Measurements from ENCODE around the gene ABHD6. TPM values are rescaled to one million over a fixed set of nuclear protein-coding genes. Genes with fewer than 3 reads are reported as not detected.
A peak's percentile ranks its signal among the peaks of the same experiment; 100 is the strongest.

Gene ABHD6
- total RNA-seq, 2 experiments from 2014 or later = 0.71 to 1.9 TPM

GRCh38 chr3:58329150-58329921, 91.7 kb downstream of the ABHD6 start:
- Mint-ChIP-seq H3K27me3 (no peaks in the 10 kb centered on the region), H3K36me3 (ENCODE audit: low read depth) (peaks cover 6% of the 10 kb centered on the region), H3K4me1 (ENCODE audit: low read depth) (peaks cover 26% of the 10 kb centered on the region), H3K9me3 (no peaks in the 10 kb centered on the region), H3K4me3 (no peak overlapping the region), H3K27ac (no peak overlapping the region)
- ChIA-PET POLR2A (no interaction called here), CTCF (interaction anchor here (1.4 to 1.6 kb wide), 2 partner anchors 23 to 162 kb away, joined by 3 to 5 read pairs; partner anchors contain the start of genes HTD2, KCTD6 and RPP14)
- H3K27me3 ChIP-seq (ENCODE audit: control insufficient read depth in 1 of 2, insufficient read depth in 2 of 2, low read length in 2 of 2) = no peaks in the 10 kb centered on the region
- H3K27ac ChIP-seq (ENCODE audit: low read depth in 1 of 2, low read length in 2 of 2) = no peak overlapping the region
- no peak overlapping the region for H3K4me3 ChIP-seq (ENCODE audit: low read length)
- H3K36me3 ChIP-seq (ENCODE audit: insufficient read depth, low read length) = no peaks in the 10 kb centered on the region
- no peak for DNase-seq
- ATAC-seq (ENCODE audit: poor library complexity) = no peak
- H3K9me3 ChIP-seq (ENCODE audit: control insufficient read depth in 1 of 2, insufficient read depth in 1 of 2, low read length in 2 of 2) = no peaks in the 10 kb centered on the region
- intact Hi-C loops (cut with DNase I, micrococcal nuclease) = no loop called here
- peaks cover 22% of the 10 kb centered on the region for H3K4me1 ChIP-seq (ENCODE audit: insufficient read depth, low read length)
- TF ChIP-seq CTCF (IDR thresholded peaks at IDR 0.05) = no peak

- no peaks in the 10 kb centered on the region for H3K9me3 Mint-ChIP-seq
- Histone ChIP-seq H3K4me1 (ENCODE audit: insufficient read depth, low read length) (peaks cover 26% of the 10 kb centered on the region), H3K36me3 (ENCODE audit: insufficient read depth, low read length) (no peaks in the 10 kb centered on the region), H3K9me3 (ENCODE audit: control insufficient read depth in 1 of 2, insufficient read depth in 1 of 2, low read length in 2 of 2) (no peaks in the 10 kb centered on the region), H3K27me3 (ENCODE audit: control insufficient read depth in 1 of 2, insufficient read depth in 2 of 2, low read length in 2 of 2) (no peaks in the 10 kb centered on the region), H3K4me3 (ENCODE audit: low read length) (no peak overlapping the region), H3K27ac (ENCODE audit: low read depth in 1 of 2, low read length in 2 of 2) (no peak overlapping the region)
- peaks cover 6% of the 10 kb centered on the region for H3K36me3 Mint-ChIP-seq (ENCODE audit: low read depth)
- ChIA-PET POLR2A (no interaction called here), CTCF (interaction anchor here (1.4 to 1.6 kb wide), 2 partner anchors 24 to 162 kb away, joined by 3 to 5 read pairs; partner anchors contain the start of genes HTD2, KCTD6 and RPP14)
- TF ChIP-seq CTCF (IDR thresholded peaks at IDR 0.05) = no peak
- no peaks in the 10 kb centered on the region for H3K27me3 Mint-ChIP-seq
- DNase-seq (no peak), ATAC-seq (ENCODE audit: poor library complexity) (no peak)
- H3K4me1 Mint-ChIP-seq (ENCODE audit: low read depth) = peaks cover 26% of the 10 kb centered on the region
- no peak overlapping the region for H3K27ac Mint-ChIP-seq
- intact Hi-C loops (cut with DNase I, micrococcal nuclease) = loop anchor here in 1 of 2 experiments (5.0 kb wide), 1 partner anchor 102 kb away; the partner anchor contains the start of gene PDHB
- no peak overlapping the region for H3K4me3 Mint-ChIP-seq
Observed at GRCh38 chr3:58329922-58330413, 92.4 kb downstream of the ABHD6 start.

GRCh38 chr3:58331593-58332152, 94.1 kb downstream of the ABHD6 start:
- Histone ChIP-seq H3K4me1 (ENCODE audit: insufficient read depth, low read length) (peaks cover 23% of the 10 kb centered on the region), H3K4me3 (ENCODE audit: low read length) (no peak overlapping the region), H3K27ac (ENCODE audit: low read depth in 1 of 2, low read length in 2 of 2) (no peak overlapping the region), H3K36me3 (ENCODE audit: insufficient read depth, low read length) (no peaks in the 10 kb centered on the region), H3K27me3 (ENCODE audit: control insufficient read depth in 1 of 2, insufficient read depth in 2 of 2, low read length in 2 of 2) (no peaks in the 10 kb centered on the region), H3K9me3 (ENCODE audit: control insufficient read depth in 1 of 2, insufficient read depth in 1 of 2, low read length in 2 of 2) (no peaks in the 10 kb centered on the region)
- H3K27me3 Mint-ChIP-seq = no peaks in the 10 kb centered on the region
- no peak for TF ChIP-seq CTCF (IDR thresholded peaks at IDR 0.05)
- no peak for ATAC-seq (ENCODE audit: poor library complexity)
- H3K9me3 Mint-ChIP-seq = no peaks in the 10 kb centered on the region
- peak overlapping the region; percentile 44 for H3K27ac Mint-ChIP-seq
- intact Hi-C loops (cut with DNase I, micrococcal nuclease) = loop anchor here (1.0 to 5.0 kb wide), 6 partner anchors 20 to 161 kb away; partner anchors contain the start of genes HTD2 (in 2 of the 2), PDHB (in 2 of the 2), RPP14 (in 2 of the 2) and KCTD6 (in 1 of the 2)
- ChIA-PET CTCF (interaction anchor here (3.7 to 5.9 kb wide), 2 partner anchors 25 to 160 kb away, joined by 24 to 37 read pairs; partner anchors contain the start of genes HTD2, KCTD6 and RPP14), POLR2A (interaction anchor here (2.5 to 3.3 kb wide), 3 partner anchors 25 to 161 kb away, joined by 7 to 36 read pairs (median 28); partner anchors contain the start of genes HTD2, KCTD6, PDHB and RPP14)
- DNase-seq = no peak
- peaks cover 39% of the 10 kb centered on the region for H3K4me1 Mint-ChIP-seq (ENCODE audit: low read depth)
- peak overlapping the region; percentile 82 for H3K4me3 Mint-ChIP-seq
- peaks cover 6% of the 10 kb centered on the region for H3K36me3 Mint-ChIP-seq (ENCODE audit: low read depth)
